HG03039 (cell line): Measurements from ENCODE around the gene PCP2.

Experiments
- ATAC-seq: cut with Tn5 transposase; IDR thresholded peaks from one replicate; pipeline ENCODE4 v1.9.1; 2021; ENCODE audit warnings: mild to moderate bottlenecking, moderate library complexity; ENCODE audit not compliant: unreplicated experiment

Gene PCP2

DNA sequence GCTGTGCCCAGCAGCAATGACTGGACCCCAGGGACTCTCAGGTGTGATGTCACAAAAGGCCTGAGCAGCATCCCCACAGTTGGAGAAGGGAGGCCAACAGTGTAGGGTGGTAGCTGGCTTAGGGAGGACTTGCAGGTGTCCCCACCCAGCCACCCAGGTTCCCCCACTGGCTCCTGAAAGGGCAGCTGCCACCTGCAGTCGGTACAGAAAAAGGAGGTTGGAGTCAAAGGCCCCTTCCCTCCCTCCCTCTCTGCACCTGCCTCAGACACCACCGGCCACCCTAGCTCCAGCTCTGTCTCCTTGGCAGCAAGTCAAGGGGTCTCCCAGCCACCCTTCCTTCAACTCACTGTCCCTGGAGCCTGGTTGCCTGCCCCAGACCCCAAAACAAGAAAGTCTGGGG is at the start of gene PCP2:
TSS of gene PCP2 (minus strand) at position 22 of the 400 bp plus-strand sequence. CDS start 262 bp downstream, outside the sequence.
- ATAC-seq: no peak

DNA sequence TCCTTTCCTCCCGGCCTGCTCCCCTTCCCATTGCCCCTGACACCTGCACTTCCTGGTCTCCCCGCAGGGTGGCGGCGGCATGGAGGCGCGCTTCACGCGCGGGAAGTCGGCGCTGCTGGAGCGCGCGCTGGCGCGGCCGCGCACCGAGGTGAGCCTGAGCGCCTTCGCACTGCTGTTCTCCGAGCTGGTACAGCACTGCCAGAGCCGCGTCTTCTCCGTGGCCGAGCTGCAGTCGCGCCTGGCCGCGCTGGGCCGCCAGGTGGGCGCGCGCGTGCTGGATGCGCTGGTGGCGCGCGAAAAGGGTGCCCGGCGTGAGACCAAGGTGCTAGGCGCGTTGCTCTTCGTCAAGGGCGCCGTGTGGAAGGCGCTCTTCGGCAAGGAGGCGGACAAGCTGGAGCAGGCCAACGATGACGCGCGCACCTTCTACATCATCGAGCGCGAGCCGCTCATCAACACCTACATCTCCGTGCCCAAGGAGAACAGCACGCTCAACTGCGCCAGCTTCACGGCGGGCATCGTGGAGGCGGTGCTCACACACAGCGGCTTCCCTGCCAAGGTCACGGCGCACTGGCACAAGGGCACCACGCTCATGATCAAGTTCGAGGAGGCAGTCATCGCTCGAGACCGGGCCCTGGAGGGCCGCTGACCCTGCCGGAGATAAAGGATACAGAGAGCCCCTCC is 48.8 kb upstream of the PCP2 start:
- ATAC-seq: no peak

DNA sequence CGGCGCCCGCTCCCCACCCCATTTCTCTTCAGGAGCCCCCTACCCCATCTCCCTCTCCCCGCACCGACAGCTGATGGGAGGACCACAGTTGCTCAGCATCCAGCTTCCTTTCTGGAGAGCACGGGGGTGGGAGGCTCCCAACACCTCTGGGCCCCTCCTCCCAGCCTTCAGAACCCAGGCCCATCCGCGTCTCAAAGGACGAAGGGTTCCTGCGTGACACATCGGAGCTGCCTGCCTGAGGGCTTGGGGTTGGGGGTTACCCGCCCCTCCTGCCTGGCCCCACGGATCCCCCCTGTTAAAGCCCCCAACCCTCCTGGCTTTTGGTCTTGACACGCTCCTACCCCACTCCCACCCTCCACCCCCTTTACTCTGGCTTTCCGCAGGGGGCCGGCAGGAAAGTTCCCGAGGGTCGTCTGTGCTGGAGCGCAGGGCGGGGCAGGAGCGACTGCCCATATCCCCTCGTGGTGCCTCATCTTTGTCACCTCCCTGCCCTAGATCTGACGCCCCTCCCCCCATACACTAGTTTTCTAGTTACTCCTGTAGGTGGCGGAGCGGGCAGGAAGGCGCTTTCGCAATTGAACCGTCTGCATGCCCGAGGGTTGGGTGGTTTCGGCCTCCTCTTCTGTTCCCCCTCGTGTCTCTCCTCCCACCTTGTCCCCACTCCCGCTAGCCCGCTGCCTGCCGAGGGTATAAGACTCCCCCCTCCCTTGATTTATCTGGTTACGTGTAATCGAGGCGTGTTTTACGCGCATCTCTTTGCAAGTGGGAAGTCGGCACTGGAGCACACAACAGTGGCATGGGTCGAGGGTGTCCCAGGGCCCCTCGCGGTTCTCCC is 48.0 kb upstream of the PCP2 start:
- no peak for ATAC-seq

- peak; percentile 43 for ATAC-seq
These were observed 47.3 kb upstream of the PCP2 start, which contains the start of gene TRAPPC5 for GRCh38 chr19:7680606-7681339. Gene TRAPPC5, plus strand, starts transcription at chr19:7680833. Its CDS starts 1,421 bp downstream, at chr19:7682254.

GRCh38 chr19:7679771-7680605 is 46.5 kb upstream of the PCP2 start:
- no peak for ATAC-seq

GRCh38 chr19:7678971-7679751 is 45.6 kb upstream of the PCP2 start:
- no peak for ATAC-seq

- no peak for ATAC-seq
These were observed 44.3 kb upstream of the PCP2 start for GRCh38 chr19:7677669-7678311.

- ATAC-seq: no peak
These were observed 43.3 kb upstream of the PCP2 start, which contains the start of gene MCEMP1 for GRCh38 chr19:7676854-7677253. Gene MCEMP1, plus strand, starts transcription at chr19:7677090. Its CDS starts 31 bp downstream, at chr19:7677121.

- no peak for ATAC-seq
These were observed 42.9 kb upstream of the PCP2 start for GRCh38 chr19:7676376-7676775.

GRCh38 chr19:7674010-7675005 is 40.8 kb upstream of the PCP2 start:
- no peak for ATAC-seq

- ATAC-seq: no peak
These were observed 39.0 kb upstream of the PCP2 start for GRCh38 chr19:7672522-7672921.

DNA sequence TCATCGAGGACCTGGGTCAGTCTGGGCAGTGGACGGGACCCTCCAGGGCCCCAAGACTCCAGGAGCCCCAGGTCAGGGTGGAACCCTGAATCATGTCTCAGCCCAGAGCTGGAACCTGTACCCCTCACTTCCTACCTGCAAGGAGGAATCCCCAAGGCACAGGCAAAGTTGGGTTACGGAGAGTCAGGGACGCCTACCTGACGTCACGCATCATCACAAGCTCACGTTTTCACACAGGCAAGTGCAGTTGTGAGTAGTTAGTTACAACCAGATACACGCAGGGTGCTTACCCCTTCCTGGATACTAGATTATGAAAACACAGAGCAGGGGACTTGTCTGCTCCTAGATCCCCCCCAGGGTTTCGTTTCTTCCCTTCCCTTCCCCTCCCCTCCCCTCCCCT is 37.3 kb upstream of the PCP2 start:
- no peak for ATAC-seq

DNA sequence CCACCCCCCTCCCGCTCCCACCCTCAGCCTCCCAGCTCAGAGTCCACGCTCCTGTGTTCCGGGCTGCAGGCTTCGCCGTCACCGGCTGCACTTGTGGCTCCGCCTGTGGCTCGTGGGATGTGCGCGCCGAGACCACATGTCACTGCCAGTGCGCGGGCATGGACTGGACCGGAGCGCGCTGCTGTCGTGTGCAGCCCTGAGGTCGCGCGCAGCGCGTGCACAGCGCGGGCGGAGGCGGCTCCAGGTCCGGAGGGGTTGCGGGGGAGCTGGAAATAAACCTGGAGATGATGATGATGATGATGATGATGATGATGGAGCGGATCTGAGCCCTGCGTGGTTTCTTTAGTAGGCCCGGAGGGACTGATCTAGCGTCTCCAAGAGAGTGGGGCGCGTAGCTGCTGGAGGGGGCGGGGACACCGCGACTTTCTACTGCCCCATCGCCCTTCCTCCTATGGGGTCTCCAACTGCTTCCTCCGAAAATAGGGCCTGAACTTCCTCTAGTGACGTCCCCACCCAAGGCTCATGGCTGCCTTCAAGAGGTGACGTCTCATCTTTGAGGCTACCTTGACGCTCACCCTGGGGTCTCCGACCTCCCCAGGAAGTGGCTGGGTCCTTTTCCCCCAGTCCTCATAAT is 36.7 kb upstream of the PCP2 start:
- ATAC-seq: no peak

DNA sequence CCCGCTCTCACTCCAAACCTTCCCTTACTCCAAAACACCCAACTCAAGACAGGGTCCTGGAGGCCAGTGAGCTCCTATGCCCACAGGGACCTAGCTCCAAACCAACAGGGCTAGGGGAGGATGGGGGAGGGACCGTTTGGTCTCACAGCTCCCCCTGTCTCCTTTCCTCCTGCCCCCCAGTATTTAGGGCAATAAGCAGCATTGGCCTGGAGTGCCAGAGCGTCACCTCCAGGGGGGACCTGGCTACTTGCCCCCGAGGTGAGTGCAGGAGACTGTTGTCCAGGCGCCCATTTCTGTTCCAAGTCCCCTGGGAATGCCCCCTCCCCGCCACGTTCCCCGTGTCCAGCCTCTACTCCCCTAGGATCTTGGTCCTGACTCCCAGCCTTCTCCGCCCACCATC is 36.1 kb upstream of the PCP2 start:
- ATAC-seq: no peak

DNA sequence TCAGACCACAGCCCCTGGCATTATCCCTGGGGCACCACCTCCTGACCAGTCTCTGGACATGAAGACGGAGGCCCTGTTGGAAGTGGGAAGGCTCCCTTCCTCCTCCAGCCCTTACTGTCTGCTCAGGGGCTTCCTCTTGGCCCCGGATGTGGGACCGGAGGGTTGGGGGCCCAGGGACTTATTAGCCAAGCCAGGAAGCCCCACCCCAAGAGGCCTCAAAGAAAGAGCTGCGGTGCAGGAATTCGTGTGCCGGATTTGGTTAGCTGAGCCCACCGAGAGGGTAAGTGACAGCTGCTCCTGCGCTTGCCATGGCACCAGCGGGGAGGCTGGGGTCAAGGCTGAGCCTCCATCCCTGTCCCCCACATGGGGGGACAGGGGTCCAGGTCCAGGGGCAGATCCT is 35.3 kb upstream of the PCP2 start, which contains the start of gene RETN:
TSS of gene RETN (plus strand) at position 208 of the 400 bp plus-strand sequence. CDS start 278 bp downstream, outside the sequence.
- no peak for ATAC-seq

DNA sequence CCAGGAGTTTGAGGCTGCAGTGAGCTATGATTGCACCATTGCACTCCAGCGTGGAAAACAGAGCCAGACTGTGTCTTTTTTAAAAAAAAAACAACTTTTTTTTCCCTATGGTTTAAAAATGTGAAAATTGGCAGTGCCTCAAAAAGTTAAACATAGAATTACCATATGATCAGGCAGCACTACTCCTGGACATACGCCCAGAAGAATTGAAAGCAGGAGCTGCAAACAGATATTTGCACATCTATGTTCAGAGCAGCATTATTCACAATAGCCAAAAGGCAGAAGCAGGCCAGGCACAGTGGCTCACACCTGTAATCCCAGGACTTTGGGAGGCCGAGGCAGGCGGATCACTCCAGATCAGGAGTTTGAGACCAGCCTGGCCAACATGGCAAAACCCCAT is 31.6 kb upstream of the PCP2 start:
- no peak for ATAC-seq

GRCh38 chr19:7663706-7664105 is 30.2 kb upstream of the PCP2 start:
- no peak for ATAC-seq
